Measurements from ENCODE around the gene FBXL20. TPM values are rescaled to one million over a fixed set of nuclear protein-coding genes. Genes with fewer than 3 reads are reported as not detected.
A peak's percentile ranks its signal among the peaks of the same experiment; 100 is the strongest.
"Not testable (repeated sequence)": the region's sequence is repeated elsewhere in the genome, so short reads cannot be mapped to it uniquely, and the experiment has no call there.

Gene FBXL20
- total RNA-seq: 10 to 100 TPM; 30.8 to 45.2 TPM

GRCh38 chr17:39401412-39402243 lies at the start of gene FBXL20:
TSS of gene FBXL20 (minus strand) at chr17:39401626. CDS start at chr17:39401402, 224 bp downstream.
- Histone ChIP-seq H3K4me3 (peak within 1 kb of the TSS; percentile 97), H3K9me3 (no peaks in the 10 kb centered on the region)
- TF ChIP-seq CTCF (IDR thresholded peaks at IDR 0.05): no peak

GRCh38 chr17:39450847-39451581 lies 49.6 kb upstream of the FBXL20 start, which contains the start of gene MED1:
TSS of gene MED1 (minus strand) at chr17:39451263. CDS start at chr17:39451062, 201 bp downstream.
- H3K9me3 ChIP-seq: no peaks in the 10 kb centered on the region
- no peak for TF ChIP-seq CTCF (IDR thresholded peaks at IDR 0.05)
- peak; percentile 77 for DNase-seq (ENCODE audit: low spot score)
- peak within 1 kb of the TSS; percentile 92 for H3K4me3 ChIP-seq
- H3K27ac ChIP-seq: peak within 1 kb of the TSS; percentile 83 to 87
- peaks cover 7 to 13% of the 10 kb centered on the region in 2 donors for H3K4me1 ChIP-seq (ENCODE audit: control insufficient read depth in 1 of 2, low read depth in 2 of 2)
- H3K36me3 ChIP-seq: peaks cover 13% of the 10 kb centered on the region
- ATAC-seq (ENCODE audit: insufficient number of reproducible peaks, low FRiP score, low read depth): peak; percentile 100
- H3K27me3 ChIP-seq (replicated peaks; ENCODE audit: insufficient read depth): no peaks in the 10 kb centered on the region

More at GRCh38 chr17:39401412-39402243, at the start of gene FBXL20:
- Histone ChIP-seq H3K36me3 (peaks cover 6% of the 10 kb centered on the region), H3K27ac (peak within 1 kb of the TSS; percentile 81 to 91), H3K4me1 (ENCODE audit: control insufficient read depth in 1 of 2, low read depth in 2 of 2) (peaks cover 14 to 25% of the 10 kb centered on the region in 2 donors), H3K27me3 (replicated peaks; ENCODE audit: insufficient read depth) (no peaks in the 10 kb centered on the region)
- ATAC-seq (ENCODE audit: insufficient number of reproducible peaks, low FRiP score, low read depth): peak; percentile 87
- peak; percentile 78 for DNase-seq (ENCODE audit: low spot score)

- Histone ChIP-seq H3K36me3 (peaks cover 13% of the 10 kb centered on the region), H3K27ac (no peak overlapping the region), H3K9me3 (no peaks in the 10 kb centered on the region), H3K27me3 (replicated peaks; ENCODE audit: insufficient read depth) (no peaks in the 10 kb centered on the region), H3K4me3 (peak overlapping the region; percentile 92), H3K4me1 (ENCODE audit: control insufficient read depth in 1 of 2, low read depth in 2 of 2) (peaks cover 7 to 13% of the 10 kb centered on the region in 2 donors)
- TF ChIP-seq CTCF (IDR thresholded peaks at IDR 0.05): no peak
- ATAC-seq (ENCODE audit: insufficient number of reproducible peaks, low FRiP score, low read depth) (no peak), DNase-seq (ENCODE audit: low spot score) (no peak)
Observed at GRCh38 chr17:39450051-39450450, 48.6 kb upstream of the FBXL20 start.

GRCh38 chr17:39447561-39447960 lies 46.1 kb upstream of the FBXL20 start:
- Histone ChIP-seq H3K27ac (no peak overlapping the region), H3K4me1 (ENCODE audit: control insufficient read depth in 1 of 2, low read depth in 2 of 2) (peaks cover 7 to 13% of the 10 kb centered on the region in 2 donors), H3K9me3 (no peaks in the 10 kb centered on the region), H3K27me3 (replicated peaks; ENCODE audit: insufficient read depth) (no peaks in the 10 kb centered on the region), H3K4me3 (no peak overlapping the region), H3K36me3 (peaks cover 32% of the 10 kb centered on the region)
- TF ChIP-seq CTCF (IDR thresholded peaks at IDR 0.05): no peak
- ATAC-seq (ENCODE audit: insufficient number of reproducible peaks, low FRiP score, low read depth) (no peak), DNase-seq (ENCODE audit: low spot score) (no peak)

GRCh38 chr17:39443326-39443725 lies 41.9 kb upstream of the FBXL20 start:
- H3K36me3 ChIP-seq: peaks cover 68% of the 10 kb centered on the region
- no peak overlapping the region for H3K27ac ChIP-seq
- no peak for TF ChIP-seq CTCF (IDR thresholded peaks at IDR 0.05)
- no peak overlapping the region for H3K4me3 ChIP-seq
- no peaks in the 10 kb centered on the region for H3K27me3 ChIP-seq (replicated peaks; ENCODE audit: insufficient read depth)
- no peak for DNase-seq (ENCODE audit: low spot score)
- H3K9me3 ChIP-seq: no peaks in the 10 kb centered on the region
- ATAC-seq (ENCODE audit: insufficient number of reproducible peaks, low FRiP score, low read depth): no peak
- H3K4me1 ChIP-seq (ENCODE audit: control insufficient read depth in 1 of 2, low read depth in 2 of 2): no peaks in the 10 kb centered on the region

GRCh38 chr17:39439868-39440267 lies 38.4 kb upstream of the FBXL20 start:
- not testable (repeated sequence) for H3K4me3 ChIP-seq; H3K27me3 ChIP-seq (replicated peaks; ENCODE audit: insufficient read depth); H3K9me3 ChIP-seq; DNase-seq (ENCODE audit: low spot score); H3K27ac ChIP-seq; H3K4me1 ChIP-seq (ENCODE audit: control insufficient read depth in 1 of 2, low read depth in 2 of 2); ATAC-seq (ENCODE audit: insufficient number of reproducible peaks, low FRiP score, low read depth)
- peaks cover 67% of the 10 kb centered on the region for H3K36me3 ChIP-seq
